ENCODE measurements around the gene ATG7.
"Not testable (repeated sequence)": the region's sequence is repeated elsewhere in the genome, so short reads cannot be mapped to it uniquely, and the experiment has no call there.

The ATG7 gene

GRCh38 chr3:11558918-11559815, 287.0 kb downstream of the ATG7 start:
- no peak for DNase-seq

- DNase-seq, result no peak
Measured at GRCh38 chr3:11559816-11560633, 287.8 kb downstream of the ATG7 start.

DNA sequence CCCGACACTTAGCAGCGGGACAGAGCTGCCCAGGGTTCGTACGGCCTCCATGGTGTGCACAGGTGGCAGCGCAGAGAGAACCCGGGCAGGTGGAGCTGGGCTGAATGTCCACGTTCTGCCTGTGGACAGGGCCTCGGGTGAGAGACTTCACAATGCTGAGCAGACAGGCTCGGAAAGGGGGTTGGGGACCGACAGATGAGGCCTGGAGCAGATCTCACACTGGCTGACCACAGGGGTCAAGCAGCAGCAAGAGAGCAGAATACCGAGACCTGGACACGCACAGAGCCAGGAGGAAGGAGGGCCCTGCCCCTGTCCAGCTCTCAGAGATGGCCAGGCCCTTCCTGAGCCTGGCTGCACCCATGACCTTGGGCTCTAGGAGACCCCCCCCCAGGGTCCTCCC, 288.5 kb downstream of the ATG7 start:
- no peak for DNase-seq

GRCh38 chr3:11562277-11562881, 290.2 kb downstream of the ATG7 start:
- no peak for DNase-seq

DNA sequence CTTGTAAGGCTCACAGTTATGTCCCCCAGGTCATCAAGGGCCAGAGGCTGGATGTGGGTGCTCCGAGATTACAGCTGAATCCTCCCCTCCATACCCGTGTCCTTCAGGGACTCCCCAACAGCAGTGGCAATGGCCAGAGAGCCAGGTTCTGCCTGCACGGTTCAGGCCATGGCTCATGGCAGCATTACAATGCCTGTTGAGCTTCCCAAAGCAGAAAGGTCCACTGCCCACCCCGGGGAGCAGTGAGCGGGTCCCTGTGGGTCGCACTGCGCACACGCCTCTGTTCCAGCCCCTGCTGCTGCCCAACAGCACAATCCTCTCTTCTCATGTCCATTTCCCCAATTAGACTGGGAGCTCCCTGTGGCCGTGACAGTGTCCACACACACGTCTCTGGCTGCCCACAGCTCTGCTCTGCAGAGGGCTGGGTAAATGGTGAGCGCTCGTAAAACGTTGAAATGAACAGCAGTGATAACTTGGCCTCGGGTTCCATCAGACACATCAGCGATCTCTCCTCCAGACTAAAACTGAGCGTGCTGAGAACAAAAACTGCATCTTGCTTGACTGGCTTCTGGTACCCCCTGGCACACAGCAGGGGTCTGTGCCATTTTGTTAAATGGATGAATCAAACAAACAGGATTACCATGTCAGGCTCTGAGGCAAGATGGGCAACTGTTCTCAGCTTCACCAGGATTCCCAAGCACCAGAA, 291.1 kb downstream of the ATG7 start:
- no peak for DNase-seq

DNA sequence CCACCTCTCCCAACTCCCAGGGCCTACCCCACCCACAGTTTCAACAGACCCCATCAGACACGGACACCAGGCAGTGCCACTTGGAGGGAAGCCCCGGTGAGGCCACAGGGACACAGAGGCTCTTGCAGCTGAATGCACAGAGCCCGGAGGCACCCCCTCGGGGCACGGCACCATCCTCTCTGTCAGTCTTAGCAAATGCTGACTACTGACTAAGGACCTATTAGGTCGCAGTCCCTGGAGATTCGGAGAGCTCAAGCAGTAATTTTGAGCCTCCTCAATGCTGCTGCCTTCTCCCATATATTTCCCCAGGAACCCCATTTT, 291.6 kb downstream of the ATG7 start:
- DNase-seq, result no peak

GRCh38 chr3:11564577-11565001, 292.4 kb downstream of the ATG7 start:
- DNase-seq, result no peak

DNA sequence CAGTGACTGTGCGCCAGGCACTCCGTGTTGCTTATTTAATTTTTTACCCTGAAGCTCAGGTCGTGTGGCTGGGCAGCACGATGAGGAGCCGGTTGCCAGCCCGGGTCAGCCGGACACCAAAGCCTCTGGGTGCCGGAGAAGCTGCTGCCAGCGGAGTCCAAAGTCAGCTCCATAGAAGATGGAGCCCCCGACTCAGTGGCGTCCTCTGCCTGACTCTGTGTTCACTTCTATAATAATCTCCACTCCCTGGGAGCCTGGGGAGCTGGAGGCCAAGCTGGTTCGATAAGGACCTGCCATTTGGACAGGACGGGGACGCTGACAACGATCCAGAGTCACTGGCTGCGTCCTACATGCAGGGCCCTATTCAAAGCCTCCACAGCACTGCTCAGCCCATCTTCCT, 292.9 kb downstream of the ATG7 start:
- DNase-seq, result no peak

DNA sequence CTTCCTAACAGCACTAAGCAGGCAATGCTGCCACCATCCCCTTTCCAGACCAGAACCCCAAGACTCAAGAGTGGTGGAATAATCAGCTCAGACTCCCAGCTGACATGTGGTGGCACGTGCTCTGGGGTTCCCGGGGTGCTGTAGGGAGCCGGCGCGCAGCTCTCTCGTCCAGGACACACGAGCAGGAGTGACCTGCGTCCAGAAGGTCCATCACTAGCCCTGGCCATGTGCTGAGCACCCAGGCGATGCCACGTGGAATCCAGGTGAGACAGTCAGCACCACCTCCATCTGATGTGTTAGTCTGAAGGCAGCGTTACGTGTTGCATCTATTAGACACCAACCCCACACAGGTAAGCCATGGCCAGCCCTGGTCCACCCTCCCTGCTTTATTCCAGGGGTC, 293.3 kb downstream of the ATG7 start:
- DNase-seq, result no peak

GRCh38 chr3:11565932-11566331, 293.7 kb downstream of the ATG7 start:
- DNase-seq, result no peak

- no peak for DNase-seq
Measured at GRCh38 chr3:11566478-11566877, 294.3 kb downstream of the ATG7 start.

DNA sequence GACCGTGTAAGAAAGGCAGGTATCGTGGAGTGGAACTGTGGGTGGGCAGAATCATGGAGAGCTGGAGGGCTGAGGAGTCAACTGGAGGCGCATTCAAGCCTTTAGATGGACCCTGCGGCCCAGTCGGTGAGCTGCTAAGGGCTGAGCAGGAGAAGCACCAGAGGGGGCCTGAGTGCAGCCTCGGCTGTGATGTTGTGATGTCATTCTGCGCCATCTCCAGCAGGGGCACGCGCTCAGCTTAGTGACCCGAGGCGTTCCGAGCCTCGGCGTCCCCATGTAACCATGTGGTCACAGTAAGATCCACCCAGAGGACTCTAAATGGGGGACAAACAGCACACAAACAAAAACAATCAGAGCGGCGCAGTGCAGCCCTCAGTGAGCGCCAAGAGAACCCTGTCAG, 294.7 kb downstream of the ATG7 start:
- DNase-seq, result no peak

DNA sequence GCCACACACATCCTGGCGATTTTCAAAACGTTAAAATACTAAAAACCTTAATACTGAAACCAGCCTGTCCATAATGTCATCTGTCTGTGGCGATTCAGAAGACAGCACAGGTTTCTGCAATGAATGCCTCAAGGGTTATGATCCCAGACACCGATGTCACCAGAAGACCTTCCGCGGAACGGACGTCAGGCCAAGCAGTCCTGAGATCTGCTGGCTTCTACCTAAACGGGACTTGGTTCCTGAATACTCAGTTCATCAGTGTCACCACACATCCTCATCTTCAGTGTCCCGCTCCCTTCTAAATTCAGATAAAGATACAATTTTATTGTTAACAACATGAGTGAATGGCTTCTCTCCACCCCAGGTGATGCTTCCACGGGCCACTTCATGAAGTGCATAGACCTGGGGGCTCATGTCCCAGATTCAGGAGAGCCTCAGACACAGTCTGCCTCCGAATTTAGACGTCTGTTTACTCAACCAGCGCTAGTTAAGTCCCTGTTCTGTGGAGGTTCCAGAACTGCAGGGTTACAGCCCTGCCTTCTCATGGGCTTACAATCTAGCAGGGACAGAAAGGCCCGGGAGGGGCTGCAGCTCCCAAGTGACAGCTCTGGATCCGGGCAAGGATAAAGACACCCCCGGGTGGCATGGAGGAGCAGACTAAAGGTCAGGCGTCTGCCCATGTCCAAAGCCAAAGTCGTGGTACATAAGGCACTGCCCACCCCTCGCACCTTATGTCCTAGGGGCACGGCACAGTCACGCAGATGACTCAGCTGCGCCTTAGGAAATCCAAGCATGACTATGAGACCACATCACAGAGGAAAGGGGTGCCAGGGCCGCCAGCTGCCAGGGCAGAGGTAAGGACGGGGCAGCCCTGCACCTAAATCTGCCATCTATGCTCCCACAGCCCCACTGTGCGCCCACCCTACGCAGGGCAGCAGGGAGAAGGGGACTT, 295.6 kb downstream of the ATG7 start:
- peak; percentile 44 for DNase-seq

DNA sequence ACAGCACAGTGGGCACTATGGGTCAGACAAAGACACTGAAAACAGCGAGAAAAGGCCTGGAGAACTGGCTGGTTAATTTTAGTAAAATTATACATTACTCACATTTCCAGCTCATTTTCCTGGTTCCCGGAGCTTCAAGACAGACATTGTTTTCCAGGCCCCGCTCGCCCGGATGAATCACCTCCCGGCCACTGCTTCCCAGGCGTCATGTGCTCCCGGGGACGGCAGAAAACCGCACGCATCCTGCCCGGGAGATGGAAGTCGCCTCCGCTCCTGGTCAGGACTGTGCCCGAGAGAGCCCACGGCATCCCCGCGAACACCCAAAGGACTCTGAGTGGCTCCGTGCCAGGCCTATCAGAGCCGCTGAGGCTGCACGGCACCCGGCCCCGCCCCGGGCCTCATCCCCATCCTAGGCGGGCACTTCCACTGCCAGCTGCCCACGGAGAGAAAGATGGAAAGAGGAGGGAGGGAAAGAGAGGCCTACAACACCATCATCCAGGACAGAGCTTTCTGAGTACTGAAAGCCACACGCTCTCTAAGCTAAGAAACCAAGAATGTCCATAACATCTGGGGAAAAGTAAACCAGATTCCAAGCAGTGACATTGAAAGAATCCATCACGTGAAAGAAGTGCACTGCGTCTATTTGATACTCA, 296.4 kb downstream of the ATG7 start:
- peak; percentile 85 for DNase-seq

DNA sequence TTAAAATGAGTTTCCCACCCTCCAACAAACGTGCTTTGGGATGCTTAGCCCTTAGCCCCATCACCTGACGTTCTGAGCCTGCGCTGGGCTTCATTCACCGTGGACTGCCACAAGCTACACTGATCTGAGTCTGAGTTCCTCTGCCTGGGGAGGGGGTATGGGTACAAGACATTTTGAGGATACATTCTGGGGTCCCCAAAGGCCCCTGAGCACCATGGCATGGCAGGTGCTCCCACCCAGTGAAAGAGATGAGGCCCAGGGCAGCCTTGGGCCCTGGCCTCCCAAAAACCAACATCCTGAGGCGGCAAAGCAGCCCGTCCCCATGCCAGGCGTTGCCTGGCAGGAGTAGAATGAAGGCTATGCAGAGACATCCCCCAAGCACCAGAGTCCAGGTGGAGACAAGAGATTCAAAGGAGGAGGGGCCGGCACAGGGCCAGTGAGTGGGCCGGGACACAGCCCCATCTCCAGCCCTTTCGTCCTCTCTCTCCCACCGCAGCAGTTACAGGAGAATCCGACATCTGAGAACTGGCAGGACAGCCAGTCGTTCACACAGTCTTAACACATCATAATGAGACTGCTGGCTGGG, 297.1 kb downstream of the ATG7 start:
- no peak for DNase-seq

- no peak for DNase-seq
Measured at GRCh38 chr3:11570251-11570650, 298.1 kb downstream of the ATG7 start.

DNA sequence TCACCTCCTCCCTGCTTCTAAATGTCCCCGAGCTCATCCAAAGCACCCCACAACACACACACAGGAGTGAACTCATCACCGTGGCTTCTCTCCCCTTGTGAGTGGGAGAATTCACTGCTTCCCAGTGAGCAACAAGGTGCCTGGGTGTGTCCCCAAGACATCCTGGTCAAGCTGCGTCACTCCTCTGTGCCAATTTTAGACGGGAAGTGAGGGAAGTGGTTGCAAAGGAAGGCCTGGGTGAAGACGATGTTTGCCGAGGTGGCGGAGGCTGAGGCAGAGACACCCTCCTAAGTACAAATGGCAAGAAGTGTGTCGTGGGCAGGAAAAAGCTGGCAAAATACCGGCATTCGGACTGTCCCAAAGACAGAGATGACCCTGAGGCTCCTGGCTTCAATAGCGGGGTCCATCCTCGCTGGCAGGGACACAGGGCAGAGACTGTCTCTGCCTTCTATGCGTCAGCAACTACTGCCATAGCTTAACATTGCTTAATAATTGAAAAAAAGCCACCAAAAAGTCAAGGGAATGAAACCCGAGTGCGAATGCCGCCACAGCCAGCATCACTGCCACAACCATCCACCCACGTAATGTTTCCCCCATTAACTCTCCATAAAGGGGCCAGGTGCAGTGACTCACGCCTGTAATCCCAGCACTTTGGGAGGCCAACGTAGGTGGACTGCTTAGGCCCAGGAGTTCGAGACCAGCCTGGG, 298.7 kb downstream of the ATG7 start:
- DNase-seq, result no peak

- DNase-seq, result not testable (repeated sequence)
Measured at GRCh38 chr3:11572660-11573059, 300.5 kb downstream of the ATG7 start.

- peak; percentile 12 for DNase-seq
Measured at GRCh38 chr3:11574981-11575669, 302.9 kb downstream of the ATG7 start.

GRCh38 chr3:11575677-11576076, 303.5 kb downstream of the ATG7 start:
- DNase-seq, result no peak
